ENCODE measurements around the gene TFEB. TPM values are rescaled to one million over a fixed set of nuclear protein-coding genes. Genes with fewer than 3 reads are reported as not detected.

TFEB gene
- polyA plus RNA-seq, 1 donor (not counting 4 experiments of a cell fraction or from before 2014, with no cell fraction given): 4.3 TPM

DNA sequence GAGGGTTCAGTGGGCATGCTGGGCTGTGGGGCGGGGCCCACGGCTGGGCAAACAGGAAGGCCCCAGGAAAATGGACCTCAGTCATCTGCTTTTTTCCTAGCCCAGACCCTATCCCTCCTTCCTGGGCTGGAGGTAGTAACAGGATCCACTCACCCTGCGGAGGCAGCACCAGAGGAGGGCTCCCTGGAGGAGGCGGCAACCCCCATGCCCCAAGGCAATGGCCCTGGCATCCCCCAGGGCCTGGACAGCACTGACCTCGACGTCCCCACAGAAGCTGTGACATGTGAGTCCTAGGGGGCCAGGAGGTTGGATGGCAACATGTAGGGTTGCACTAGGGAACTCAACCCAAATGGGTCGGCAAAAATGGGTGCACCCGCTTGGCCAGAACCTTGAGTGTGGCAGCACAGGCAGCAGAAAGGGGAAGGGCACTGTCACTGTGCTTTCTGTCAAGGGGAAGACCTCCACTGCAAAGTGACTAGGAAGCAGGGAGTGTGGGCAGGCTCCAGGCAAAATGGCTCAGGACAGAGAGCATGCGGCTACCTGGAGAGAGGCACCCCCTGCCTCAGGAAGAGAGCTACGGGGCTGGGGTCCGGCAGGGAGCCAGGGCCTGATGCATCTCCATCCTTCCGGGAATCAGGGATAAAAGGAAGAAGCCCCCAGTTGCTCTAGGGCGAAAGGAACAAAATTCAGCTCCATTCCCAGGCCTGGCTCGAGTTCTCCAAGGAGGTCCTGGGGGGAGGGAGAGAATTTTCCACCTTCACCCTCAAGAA, 89.2 kb downstream of the TFEB start:
- Histone ChIP-seq H4K20me1 (ENCODE audit: control insufficient read depth, extremely low read depth, insufficient read depth, low read length) (peaks cover 14% of the 10 kb centered on the region), H3K4me3 (ENCODE audit: control insufficient read depth in 2 of 3, extremely low read depth in 1 of 3, insufficient read depth in 2 of 3, low read depth in 1 of 3, low read length in 3 of 3) (no peak overlapping the region), H3K79me2 (ENCODE audit: control insufficient read depth, insufficient read depth, low read length) (peaks cover 36% of the 10 kb centered on the region), H3K36me3 (ENCODE audit: control insufficient read depth in 2 of 2, extremely low read depth in 1 of 2, insufficient read depth in 2 of 2, low read length in 2 of 2) (peaks cover 41 to 62% of the 10 kb centered on the region in 2 experiments), H2AFZ (ENCODE audit: control insufficient read depth, low read length) (no peak overlapping the region), H3K27me3 (ENCODE audit: control insufficient read depth, extremely low read depth, insufficient read depth, low read length) (no peaks in the 10 kb centered on the region), H3K9me1 (ENCODE audit: control insufficient read depth, extremely low read depth, insufficient read depth, low read length) (peaks cover 5% of the 10 kb centered on the region), H3K4me1 (ENCODE audit: control insufficient read depth, extremely low read depth, insufficient read depth, low read length) (peaks cover 33% of the 10 kb centered on the region), H3K4me2 (ENCODE audit: control insufficient read depth, extremely low read depth, insufficient read depth, low read depth, low read length) (no peak overlapping the region), H3K9me3 (ENCODE audit: control insufficient read depth, low read depth, low read length) (no peaks in the 10 kb centered on the region), H3K9ac (ENCODE audit: control insufficient read depth, extremely low read depth, insufficient read depth, low read length) (no peak overlapping the region), H3K27ac (ENCODE audit: control insufficient read depth, insufficient read depth, low read length) (no peak overlapping the region)
- DNase-seq (ENCODE audit: low read depth, low spot score) (no peak), FAIRE-seq (no peak)
- dilution Hi-C loops (cut with MboI; ENCODE audit: extremely low pct_ligation_motif_present, low sequenced_read_pairs): no loop called here
- TF ChIP-seq EZH2 (IDR thresholded peaks at IDR 0.05; ENCODE audit: low read length): no peak
- TF ChIP-seq, protein P1, sequence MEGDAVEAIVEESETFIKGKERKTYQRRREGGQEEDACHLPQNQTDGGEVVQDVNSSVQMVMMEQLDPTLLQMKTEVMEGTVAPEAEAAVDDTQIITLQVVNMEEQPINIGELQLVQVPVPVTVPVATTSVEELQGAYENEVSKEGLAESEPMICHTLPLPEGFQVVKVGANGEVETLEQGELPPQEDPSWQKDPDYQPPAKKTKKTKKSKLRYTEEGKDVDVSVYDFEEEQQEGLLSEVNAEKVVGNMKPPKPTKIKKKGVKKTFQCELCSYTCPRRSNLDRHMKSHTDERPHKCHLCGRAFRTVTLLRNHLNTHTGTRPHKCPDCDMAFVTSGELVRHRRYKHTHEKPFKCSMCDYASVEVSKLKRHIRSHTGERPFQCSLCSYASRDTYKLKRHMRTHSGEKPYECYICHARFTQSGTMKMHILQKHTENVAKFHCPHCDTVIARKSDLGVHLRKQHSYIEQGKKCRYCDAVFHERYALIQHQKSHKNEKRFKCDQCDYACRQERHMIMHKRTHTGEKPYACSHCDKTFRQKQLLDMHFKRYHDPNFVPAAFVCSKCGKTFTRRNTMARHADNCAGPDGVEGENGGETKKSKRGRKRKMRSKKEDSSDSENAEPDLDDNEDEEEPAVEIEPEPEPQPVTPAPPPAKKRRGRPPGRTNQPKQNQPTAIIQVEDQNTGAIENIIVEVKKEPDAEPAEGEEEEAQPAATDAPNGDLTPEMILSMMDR (optimal IDR thresholded peaks at IDR 0.05 in 1 of 3, IDR thresholded peaks at IDR 0.05 in 1 of 3, conservative IDR thresholded peaks at IDR 0.05 in 1 of 3; ENCODE audit: extremely low read depth in 1 of 3, insufficient read depth in 2 of 3, low read length in 3 of 3): no peak

DNA sequence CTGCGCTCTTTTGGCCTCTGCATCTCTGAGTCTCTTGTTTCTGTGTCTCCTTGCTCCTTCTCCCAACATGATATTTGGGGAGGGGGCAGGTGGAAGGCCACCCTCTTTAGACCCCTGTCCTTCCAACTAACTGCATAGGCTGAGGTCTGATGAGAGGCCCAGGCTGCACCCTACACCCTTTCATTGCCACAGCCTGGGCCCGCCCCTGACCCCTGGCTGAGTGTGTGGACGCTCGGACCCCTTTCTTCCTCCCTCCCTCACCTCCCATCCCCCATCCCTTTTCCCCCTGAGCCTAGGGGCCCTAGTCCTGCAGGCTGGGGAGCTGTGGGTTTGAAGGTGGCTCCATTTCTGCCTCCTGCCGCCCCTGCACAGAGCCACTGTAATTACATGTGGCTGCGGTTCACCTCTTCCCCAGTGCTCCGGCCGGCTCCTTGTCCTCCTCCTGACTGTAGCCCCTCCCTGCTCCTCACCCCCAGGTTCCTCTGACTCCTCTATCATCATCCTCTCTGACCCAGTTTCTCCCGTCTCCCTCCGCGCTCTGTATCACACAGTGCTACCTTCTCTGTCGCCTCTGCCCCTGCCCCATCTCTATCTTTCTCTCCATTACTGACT, 90.3 kb downstream of the TFEB start:
- Histone ChIP-seq H3K9ac (ENCODE audit: control insufficient read depth, extremely low read depth, insufficient read depth, low read length) (no peak overlapping the region), H3K79me2 (ENCODE audit: control insufficient read depth, insufficient read depth, low read length) (peaks cover 38% of the 10 kb centered on the region), H3K27ac (ENCODE audit: control insufficient read depth, insufficient read depth, low read length) (no peak overlapping the region), H4K20me1 (ENCODE audit: control insufficient read depth, extremely low read depth, insufficient read depth, low read length) (peaks cover 14% of the 10 kb centered on the region), H2AFZ (ENCODE audit: control insufficient read depth, low read length) (no peak overlapping the region), H3K4me1 (ENCODE audit: control insufficient read depth, extremely low read depth, insufficient read depth, low read length) (peaks cover 33% of the 10 kb centered on the region), H3K4me3 (ENCODE audit: control insufficient read depth in 2 of 3, extremely low read depth in 1 of 3, insufficient read depth in 2 of 3, low read depth in 1 of 3, low read length in 3 of 3) (no peak overlapping the region), H3K9me3 (ENCODE audit: control insufficient read depth, low read depth, low read length) (no peaks in the 10 kb centered on the region), H3K9me1 (ENCODE audit: control insufficient read depth, extremely low read depth, insufficient read depth, low read length) (peaks cover 5% of the 10 kb centered on the region), H3K36me3 (ENCODE audit: control insufficient read depth in 2 of 2, extremely low read depth in 1 of 2, insufficient read depth in 2 of 2, low read length in 2 of 2) (peaks cover 35 to 59% of the 10 kb centered on the region in 2 experiments), H3K27me3 (ENCODE audit: control insufficient read depth, extremely low read depth, insufficient read depth, low read length) (no peaks in the 10 kb centered on the region), H3K4me2 (ENCODE audit: control insufficient read depth, extremely low read depth, insufficient read depth, low read depth, low read length) (no peak overlapping the region)
- no peak for FAIRE-seq
- no peak for DNase-seq (ENCODE audit: low read depth, low spot score)
- dilution Hi-C loops (cut with MboI; ENCODE audit: extremely low pct_ligation_motif_present, low sequenced_read_pairs): no loop called here
- TF ChIP-seq EZH2 (IDR thresholded peaks at IDR 0.05; ENCODE audit: low read length): no peak
- TF ChIP-seq, protein P1 (optimal IDR thresholded peaks at IDR 0.05 in 1 of 3, IDR thresholded peaks at IDR 0.05 in 1 of 3, conservative IDR thresholded peaks at IDR 0.05 in 1 of 3; ENCODE audit: extremely low read depth in 1 of 3, insufficient read depth in 2 of 3, low read length in 3 of 3): no peak
